HG03378 (cell line): Measurements from ENCODE around the gene MUC22.
"Not testable (repeated sequence)": the region's sequence is repeated elsewhere in the genome, so short reads cannot be mapped to it uniquely, and the experiment has no call there.

Experiments
- ATAC-seq: cut with Tn5 transposase; IDR thresholded peaks from one replicate; pipeline ENCODE4 v1.9.1; 2021; ENCODE audit warnings: mild to moderate bottlenecking, moderate library complexity; ENCODE audit not compliant: unreplicated experiment

MUC22 gene

DNA sequence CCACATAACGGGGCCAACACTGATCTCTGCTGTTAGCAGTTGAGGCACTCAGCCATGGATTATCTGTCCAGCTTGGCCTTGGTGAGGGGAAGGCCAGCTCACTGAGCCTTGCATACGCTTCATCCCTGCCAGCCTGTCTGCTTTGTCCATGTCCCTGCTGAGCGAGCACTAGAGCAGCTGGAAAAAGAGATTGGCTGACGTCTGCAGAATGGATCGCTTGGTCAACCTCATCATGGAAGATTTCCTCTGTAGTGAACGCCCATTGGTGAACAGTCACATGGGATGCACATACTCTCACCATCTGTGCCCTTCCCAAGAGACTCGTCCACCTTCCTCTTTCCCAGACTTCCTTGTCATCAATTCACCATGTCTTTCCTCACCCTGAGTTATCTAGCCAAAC is 26.9 kb downstream of the MUC22 start:
- ATAC-seq, result no peak

DNA sequence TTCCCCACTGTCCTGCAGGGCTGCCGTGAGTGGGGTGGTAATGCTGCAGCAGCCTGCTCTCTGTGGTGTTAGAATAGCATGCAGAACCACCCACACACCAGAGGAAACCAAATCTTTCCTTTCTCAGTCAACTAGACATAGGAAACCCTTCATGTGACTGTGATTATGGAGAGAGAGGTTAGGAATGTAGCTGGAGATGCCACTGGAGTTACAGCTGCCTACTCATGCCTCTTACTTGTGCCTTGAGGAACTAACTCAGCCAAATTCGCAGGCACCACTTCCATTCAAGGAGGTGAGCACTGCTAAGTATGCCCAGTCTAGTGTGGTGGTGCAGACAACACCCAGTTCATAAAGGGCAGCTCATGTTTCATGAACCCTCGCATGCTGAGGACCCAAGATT is 27.4 kb downstream of the MUC22 start:
- ATAC-seq, result no peak

GRCh38 chr6:31038559-31038958 is 28.3 kb downstream of the MUC22 start:
- ATAC-seq, result no peak

- ATAC-seq, result no peak
Observed at GRCh38 chr6:31040801-31041200, 30.5 kb downstream of the MUC22 start.

GRCh38 chr6:31041372-31041974 is 31.2 kb downstream of the MUC22 start:
- no peak for ATAC-seq

GRCh38 chr6:31042806-31043205 is 32.5 kb downstream of the MUC22 start:
- ATAC-seq, result no peak

- no peak for ATAC-seq
Observed at GRCh38 chr6:31048099-31048498, 37.8 kb downstream of the MUC22 start.

GRCh38 chr6:31049518-31049917 is 39.2 kb downstream of the MUC22 start:
- no peak for ATAC-seq

DNA sequence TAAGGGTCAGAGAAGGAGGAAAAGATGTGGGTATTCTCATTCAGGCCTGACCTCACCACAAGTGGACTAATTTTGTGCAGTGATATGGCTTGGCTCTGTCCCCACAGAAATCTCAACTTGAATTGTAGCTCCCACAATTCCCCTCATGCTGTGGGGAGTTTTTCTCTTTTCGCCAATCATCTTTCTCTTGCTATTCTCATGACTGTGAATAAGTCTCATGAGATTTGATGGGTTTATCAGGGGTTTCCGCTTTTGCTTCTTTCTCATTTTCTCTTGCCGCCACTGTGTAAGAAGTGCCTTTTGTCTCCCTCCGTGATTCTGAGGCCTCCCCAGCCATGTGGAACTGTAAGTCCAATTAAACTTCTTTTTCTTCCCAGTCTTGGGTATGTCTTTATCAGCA is 42.9 kb downstream of the MUC22 start:
- not testable (repeated sequence) for ATAC-seq

DNA sequence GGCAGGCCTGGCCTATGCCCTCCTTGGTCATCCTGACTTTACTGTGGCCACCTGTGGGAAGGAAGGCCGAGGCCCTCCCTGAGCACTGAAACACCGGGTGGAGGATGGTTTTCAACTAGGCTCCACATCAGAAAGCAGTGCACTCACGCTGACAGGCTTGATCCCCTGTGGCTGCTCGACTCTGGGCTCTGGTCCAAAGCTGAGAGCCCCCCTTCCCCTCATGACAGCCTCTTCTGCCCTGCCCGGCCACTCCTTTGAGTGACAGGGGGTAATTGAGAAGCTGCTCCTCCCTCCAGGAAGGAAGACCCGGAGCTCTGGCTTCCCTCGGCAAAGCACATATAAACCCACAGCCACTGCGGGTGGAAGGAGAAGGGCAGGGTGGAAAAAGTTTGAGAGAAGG is 43.6 kb downstream of the MUC22 start:
- ATAC-seq, result no peak

- no peak for ATAC-seq
Observed at GRCh38 chr6:31055441-31055840, 45.2 kb downstream of the MUC22 start.

DNA sequence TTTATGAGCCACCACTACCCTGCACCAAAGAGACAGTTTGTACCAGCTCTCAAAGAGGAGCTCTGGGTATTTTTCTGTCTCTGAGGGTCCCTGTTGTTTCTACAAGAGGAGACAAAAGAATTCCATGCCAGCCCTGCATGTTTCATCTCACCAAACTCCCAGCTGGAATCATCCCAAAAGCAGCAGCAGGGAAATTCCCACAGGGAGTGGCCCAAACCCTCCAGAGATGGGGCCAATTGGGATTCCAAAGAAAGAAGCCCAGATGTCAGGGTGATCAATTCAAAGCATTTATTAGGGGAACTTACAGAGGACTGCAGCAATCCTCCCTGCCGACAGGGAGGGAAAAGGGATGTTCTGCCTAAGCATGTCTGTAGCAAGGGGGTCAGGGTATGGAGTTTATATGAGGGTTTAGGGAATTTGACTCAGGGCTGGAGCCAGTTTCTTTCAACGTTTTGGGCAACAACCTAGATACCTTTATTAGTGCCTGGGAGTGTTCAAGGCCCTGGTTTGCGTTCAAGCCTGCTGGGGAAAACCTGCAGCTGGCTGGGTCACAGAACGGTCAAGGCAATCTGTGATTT is 47.2 kb downstream of the MUC22 start:
- ATAC-seq, result no peak

DNA sequence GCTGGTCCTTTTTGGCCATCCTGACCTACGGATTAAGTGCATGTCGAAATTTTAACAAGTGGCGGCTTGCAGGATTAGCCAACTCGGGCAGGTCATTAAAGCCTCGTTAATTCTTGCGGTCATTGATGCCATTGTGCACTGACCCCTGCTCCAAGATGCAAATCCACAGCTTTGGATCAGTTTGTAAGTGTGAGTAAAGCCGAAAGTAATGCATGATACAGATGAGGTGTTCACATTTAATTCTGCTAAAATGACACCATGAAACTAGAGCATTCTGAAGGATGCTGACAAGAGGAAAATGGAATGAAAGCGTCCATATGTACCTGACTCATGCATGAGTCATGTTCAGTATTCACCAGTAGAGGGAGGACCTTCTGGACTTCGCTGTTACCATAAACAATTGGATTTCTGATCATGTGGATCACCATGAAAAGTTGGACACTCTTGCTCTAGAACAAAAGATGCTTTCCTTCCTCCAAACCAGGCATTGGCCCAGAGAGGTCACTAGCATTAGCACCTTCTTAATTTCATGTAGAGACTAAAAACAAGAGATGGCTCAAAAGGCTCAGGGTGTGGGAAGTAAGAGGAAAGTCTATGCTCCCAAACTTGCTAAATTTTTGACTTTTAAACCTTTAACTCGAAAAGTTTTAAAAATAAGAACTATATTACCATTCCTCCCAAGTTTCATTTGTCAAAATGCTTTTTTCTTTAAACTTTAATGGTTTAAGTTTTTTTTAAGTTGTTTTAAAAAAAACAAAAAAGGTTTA is 48.0 kb downstream of the MUC22 start:
- no peak for ATAC-seq

DNA sequence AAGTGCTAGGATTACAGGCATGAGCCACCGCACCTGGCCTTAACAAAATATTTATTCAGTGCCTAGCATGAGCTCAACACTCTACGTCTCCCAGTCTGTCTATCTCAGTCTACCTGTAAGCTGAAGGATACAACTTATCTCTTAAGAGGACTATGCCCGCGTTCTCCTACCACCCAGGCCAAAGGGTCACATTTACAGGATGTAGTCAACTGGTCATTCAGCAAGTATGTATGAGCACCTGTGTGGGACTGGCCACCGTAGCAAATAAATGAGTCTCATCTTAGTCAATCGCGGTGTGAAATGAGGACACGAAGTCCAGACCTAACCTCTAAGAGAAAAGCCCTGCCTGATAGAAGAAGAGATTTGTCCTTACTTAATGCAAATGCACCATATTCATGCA is 49.9 kb downstream of the MUC22 start:
- ATAC-seq, result no peak

DNA sequence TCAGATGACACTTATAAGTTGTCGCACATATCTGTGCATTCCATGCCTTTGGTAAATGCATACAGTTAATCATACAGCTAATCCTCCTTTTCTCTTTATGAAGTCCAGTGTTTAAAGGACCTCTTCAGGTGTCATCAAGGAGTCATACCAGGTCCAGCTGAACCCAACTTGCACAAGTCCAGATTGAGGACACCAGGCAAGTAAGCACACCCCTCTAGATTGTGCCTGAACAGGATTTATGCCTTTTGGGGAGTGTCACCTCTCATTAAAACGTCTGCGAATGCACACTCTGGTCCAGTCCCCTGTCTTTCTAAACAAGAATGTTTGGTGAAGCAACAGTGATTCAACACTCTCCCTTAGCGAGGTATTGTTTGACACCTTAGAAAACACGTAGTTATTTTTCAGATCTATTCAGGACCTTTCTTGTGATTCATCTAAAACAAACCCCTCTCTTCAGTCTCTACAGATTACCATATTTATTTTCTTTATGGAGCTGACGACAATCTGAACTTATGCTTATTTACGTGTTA is 53.7 kb downstream of the MUC22 start:
- ATAC-seq, result no peak

DNA sequence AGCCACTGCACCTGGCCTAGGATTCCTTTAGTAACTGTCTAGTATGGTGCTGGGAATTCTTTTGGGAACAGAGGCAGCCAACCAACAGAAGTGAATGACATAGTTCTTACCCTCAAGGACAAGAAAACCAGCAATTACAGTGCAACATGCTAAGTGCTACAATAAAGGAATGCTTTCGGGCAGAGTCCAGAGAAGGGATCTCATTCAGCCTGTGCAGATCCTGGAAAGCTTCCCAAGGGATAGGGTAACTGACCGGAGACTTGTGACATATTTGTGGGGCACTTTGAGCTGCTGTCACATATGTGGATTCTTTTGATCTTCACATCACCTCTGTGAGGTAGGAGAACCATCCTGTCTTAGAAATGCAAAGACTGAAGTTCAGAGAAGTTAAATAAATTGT is 55.3 kb downstream of the MUC22 start:
- ATAC-seq, result no peak

- ATAC-seq, result not testable (repeated sequence)
Observed at GRCh38 chr6:31067028-31067427, 56.8 kb downstream of the MUC22 start.

GRCh38 chr6:31067891-31068668 is 57.8 kb downstream of the MUC22 start:
- ATAC-seq, result not testable (repeated sequence)

DNA sequence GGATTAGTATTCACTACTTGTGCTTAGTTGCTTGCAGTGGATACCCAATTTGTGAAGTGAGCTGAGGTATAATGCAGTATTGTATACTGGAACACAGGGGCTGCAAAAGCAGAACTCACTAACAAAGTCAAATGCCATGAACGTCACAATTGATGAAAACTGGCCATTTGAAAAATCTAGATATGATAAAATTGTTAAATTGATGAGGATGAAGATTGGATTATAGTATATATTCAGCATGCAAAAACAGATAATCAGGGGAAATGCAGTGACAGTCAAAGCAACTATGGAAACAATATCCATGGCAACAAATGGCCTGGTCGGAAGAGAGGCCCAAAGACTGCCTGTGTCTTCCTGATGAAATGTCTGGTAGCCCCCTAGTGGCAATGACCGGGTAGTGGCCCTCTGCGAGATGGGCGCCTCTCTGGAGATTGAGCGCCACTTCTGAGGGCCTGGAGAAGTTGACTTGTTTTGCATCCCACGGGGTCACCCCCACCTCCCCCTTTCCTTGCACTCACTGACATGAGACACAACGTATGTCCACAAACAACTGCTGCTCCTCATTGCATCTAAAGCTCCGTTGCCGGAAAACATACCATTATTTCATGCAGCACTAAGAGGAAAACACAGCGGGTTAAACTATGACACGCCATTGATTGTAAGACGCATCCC is 58.5 kb downstream of the MUC22 start:
- ATAC-seq, result peak; percentile 56

DNA sequence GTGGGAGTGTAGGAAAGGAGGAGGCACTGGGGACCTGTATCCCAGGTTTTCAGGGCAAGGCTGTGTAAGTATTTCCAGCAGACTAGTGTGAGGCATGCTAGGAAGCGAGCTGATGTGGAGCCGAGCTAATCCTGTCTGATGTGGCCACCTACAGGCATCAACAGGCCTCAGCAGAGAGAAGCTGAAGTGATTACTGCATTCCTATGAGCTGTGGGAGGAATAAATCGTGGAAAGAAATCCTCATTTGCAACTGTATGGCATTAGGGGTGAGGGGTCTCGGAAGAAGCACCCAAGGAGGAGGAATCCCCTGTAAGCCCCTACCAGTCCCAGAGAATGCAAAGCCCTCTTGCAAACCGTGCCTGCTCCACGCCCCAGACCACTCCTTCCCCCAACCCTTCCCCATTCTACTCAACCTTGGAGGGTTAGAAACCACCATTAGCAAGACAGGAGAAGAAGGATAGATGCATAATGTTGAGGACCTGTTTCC is 60.5 kb downstream of the MUC22 start:
- no peak for ATAC-seq

- no peak for ATAC-seq
Observed at GRCh38 chr6:31074401-31074800, 64.1 kb downstream of the MUC22 start.
